Smooth muscle cell of the brain vasculature (primary cell): ENCODE data around the gene TOPBP1.
A peak's percentile ranks its signal among the peaks of the same experiment; 100 is the strongest.
"Not testable (repeated sequence)": the region's sequence is repeated elsewhere in the genome, so short reads cannot be mapped to it uniquely, and the experiment has no call there.

ENCODE experiments used
- DNase-seq: peaks from one replicate; pipeline ENCODE4 v3.0.0-alpha.2; 2012; ENCODE audit warnings: low read depth, low spot score

TOPBP1 gene

DNA sequence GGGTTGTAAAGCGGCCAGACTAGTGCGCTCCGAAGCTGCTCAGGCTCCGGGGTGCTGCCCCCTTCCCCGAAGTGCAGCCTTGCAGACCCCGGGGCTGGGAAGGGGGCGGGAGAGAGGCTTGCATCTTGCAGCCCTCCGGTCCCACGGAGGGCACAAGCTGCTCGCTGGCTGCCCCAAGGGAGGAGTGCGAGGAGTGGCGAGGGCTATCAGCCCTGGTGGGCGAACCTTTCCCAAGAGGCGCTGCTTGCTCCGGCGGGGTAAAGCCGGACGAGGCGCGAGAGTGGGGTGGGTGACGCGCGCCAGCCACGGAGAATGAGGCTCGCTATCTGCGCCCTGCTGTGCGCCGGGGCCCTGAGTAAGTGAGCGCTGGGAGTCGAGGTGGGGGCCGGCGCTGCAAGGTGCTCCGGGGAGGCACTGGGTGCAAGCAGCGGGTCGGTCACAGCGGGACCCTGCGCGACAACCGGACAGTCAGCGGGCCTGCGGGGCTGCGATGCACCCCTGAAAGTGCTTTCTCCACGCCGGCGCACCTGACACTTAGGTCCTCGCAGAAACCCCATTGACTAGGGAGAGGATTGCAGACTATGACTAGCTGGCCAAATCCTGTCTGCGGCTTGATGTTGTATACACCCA is 12.7 kb upstream of the TOPBP1 start:
- DNase-seq = no peak

GRCh38 chr3:133673746-133674145 is 12.0 kb upstream of the TOPBP1 start:
- DNase-seq = no peak

- DNase-seq = no peak
These were observed 10.7 kb upstream of the TOPBP1 start for GRCh38 chr3:133672461-133672860.

DNA sequence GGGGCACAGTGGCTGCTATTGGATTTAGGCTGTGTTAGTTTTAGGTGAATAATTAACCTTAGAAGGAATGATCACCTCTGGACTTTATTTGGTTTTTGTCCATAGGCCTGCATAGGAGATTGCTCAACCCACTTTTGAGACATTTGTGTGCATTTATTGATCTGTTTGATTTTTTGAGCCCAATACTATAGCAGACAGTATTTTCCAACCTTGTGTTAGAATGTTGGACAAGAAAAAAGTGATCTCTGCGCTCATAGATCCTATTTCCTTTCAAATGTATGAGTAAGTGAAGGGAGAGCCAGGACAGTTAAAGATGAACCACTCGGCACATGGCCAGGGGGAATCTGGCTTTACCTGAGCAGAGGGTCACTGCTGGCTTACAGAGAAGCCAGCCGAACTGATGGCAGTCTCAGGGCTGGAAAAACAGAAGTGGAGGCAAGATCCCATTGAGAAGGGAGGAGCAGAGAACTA is 8.8 kb upstream of the TOPBP1 start:
- DNase-seq = no peak

DNA sequence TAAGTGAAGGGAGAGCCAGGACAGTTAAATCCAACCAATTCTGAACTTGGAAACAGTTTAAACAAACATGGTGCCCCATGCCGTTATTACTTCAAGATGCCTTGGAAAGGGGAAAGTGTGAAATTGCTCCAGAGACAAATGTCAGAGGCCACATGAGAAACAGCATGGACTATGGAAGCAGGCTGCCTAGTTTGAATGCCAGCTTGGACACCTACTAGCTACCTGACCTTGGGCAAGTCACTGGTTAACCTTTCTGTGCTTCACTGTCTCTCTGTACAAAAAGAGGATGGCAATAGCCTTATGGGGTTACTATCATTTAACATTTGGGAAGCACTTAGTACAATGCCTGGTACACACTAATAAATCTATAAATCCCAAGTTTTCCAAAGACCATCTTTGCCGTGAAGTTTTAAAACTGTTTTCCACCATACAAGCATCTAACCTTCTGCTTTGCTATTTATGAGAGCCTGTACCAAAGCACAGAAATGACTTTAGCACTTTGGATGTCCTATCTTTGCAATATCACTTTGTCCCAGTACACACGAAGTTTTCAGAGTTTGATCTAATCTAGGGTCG is 8.3 kb upstream of the TOPBP1 start:
- DNase-seq = no peak

GRCh38 chr3:133667118-133667517 is 5.4 kb upstream of the TOPBP1 start:
- no peak for DNase-seq

DNA sequence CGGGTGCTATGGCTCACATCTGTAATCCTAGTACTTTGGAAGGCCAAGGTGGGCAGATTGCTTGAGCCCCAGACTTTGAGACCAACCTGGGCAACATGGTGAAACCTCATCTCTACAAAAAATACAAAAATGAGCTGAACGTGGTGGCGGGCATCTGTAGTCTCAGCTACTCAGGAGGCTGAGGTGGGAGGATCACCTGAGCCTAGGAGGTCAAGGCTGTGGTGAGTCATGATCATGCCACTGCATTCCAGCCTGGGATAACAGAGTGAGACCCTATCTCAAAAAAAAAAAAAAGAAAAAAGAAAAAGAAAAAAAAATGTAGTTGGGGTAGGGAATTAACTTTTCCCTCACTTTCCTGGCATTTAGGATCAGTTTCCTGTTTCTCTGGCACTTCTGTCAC is 3.4 kb upstream of the TOPBP1 start:
- DNase-seq = not testable (repeated sequence)

GRCh38 chr3:133663569-133664313 is 2.0 kb upstream of the TOPBP1 start:
- peak; percentile 24 for DNase-seq

DNA sequence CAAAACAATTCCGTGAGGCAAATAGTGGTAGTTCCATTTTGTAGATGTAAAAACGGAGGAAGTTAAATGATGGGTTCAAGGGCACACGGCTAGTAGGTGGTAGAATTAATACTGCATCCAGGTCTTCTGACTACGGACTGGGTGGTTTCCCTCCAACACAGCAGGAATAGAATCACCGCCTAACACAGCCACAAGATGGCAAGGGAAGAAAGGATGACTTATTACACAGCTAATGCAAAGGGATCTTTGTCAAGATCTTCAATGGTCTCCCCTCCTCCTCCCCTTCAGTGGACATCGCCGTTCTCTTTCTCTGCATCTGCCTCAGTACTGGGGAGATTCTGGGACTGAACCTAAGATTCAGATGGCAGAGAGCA is 524 bp upstream of the TOPBP1 start:
- no peak for DNase-seq

- DNase-seq = no peak
These were observed 1.9 kb downstream of the TOPBP1 start for GRCh38 chr3:133659806-133660205.

DNA sequence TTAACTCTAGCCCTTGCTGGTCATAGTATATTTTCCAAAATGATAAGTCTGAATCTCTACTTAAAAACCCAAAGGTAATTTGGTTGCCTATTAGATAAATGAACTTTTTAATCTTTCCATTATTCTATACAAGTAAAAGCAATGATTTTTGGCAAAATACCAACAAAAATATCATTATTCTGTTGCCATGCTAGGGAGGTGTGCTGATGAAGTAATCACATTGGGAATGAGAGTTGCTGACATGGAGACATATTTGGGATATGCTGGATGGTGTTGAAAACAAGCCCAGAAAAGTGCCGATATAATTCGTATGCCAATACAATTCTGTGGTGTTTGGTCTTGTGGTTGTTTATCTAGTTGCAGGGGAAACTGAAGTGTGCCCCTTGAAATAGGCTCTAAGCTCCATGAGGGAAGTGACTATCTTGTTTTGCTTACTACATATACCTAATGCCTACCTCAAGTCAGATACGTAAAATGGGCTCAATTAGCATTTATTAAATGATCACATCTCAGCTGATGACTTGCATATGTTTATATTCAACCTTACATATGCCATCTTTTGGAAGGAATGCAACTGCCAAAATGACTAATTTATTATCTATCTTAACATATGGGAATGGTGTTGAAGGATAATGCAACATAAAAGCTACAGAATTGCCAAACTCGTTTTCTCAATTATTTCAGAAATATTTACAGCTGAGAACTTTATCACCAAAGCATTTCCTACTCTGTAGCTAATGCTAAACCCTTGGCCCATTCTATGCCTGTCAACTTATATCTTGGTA is 5.8 kb downstream of the TOPBP1 start:
- no peak for DNase-seq

DNA sequence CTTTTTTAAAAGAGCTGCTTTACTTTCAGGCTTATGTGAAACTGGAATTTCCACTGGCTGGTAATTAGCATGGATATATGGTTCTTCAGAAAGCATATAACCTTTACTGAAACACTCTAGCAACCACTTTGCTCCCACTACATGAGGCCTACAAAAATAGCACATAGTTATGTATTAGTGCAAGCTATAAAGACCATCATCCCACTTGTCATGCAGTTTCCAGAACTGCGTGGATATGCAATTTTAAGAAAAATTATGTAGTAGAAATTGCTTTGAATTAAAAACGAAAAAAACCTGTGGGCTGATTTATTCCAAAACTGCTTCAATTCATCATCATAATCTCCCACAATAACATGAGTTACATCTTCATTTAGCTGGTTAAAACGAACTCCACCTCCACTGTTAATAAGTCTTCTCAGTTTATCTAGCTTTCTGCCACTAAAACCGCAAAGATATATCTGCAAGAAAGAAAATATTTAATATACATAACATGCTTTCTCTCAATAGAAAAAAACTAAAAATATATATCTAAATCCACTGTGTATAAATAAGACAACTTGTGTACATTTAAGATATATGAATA is 12.2 kb downstream of the TOPBP1 start:
- DNase-seq = no peak

GRCh38 chr3:133644768-133645167 is 17.0 kb downstream of the TOPBP1 start:
- DNase-seq = peak; percentile 55

GRCh38 chr3:133643611-133644010 is 18.1 kb downstream of the TOPBP1 start:
- no peak for DNase-seq

GRCh38 chr3:133641254-133641653 is 20.5 kb downstream of the TOPBP1 start:
- no peak for DNase-seq

DNA sequence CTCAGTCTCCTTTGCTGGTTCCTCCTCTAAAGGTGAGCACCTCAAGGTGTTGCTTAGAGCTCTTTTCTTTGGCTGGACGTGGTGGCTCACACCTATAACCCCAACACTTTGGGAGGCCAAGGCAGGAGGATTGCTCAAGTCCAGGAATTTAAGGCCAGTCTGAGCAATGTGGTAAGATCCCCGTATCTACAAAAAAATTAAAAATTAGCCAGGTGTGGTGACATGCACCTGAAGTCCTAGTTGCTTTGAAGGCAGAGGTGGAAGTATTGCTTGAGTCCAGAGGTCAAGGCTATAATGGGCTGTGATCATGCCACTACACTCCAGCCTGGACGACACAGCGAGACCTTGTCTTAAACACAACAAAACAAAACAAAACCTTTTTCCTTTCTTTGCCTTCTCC is 28.3 kb downstream of the TOPBP1 start:
- no peak for DNase-seq

DNA sequence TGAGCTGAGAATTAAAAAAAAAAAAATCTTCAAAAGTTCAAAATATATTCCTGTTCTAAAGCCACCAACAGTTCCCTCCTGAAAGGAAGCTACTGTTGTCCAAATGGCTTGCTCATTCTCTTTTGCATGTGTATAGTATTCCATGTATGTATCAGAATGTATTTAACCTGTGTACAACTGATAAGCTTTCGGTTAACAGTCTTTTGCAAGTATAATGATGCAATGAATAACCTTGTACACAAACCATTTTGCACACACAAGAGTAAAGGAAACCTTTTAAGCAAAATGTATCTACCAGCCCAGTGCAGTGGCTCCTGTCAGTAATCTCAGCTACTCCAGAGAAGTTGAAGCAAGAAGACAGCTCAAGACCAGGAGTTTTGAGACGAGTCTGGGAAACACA is 32.6 kb downstream of the TOPBP1 start:
- no peak for DNase-seq

DNA sequence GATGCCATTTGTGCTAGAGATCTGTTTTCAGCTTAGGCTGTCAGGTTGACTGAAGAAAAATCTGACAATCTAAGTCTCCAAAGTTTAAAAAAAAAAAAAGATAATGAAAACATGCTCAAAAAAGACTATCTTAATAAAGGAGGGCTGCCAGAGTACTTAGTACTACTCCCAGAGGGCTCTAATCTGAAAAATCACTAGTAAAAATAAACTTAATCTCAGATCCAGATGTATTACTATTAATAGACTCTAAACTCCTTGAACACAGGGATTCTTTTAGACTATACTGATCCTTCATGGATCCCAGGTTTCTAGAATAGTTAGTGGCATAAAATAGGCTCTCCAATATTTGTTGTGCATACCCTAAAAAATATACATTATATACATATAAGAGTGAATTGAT is 34.0 kb downstream of the TOPBP1 start:
- DNase-seq = no peak

GRCh38 chr3:133620066-133620784 is 41.5 kb downstream of the TOPBP1 start:
- no peak for DNase-seq

DNA sequence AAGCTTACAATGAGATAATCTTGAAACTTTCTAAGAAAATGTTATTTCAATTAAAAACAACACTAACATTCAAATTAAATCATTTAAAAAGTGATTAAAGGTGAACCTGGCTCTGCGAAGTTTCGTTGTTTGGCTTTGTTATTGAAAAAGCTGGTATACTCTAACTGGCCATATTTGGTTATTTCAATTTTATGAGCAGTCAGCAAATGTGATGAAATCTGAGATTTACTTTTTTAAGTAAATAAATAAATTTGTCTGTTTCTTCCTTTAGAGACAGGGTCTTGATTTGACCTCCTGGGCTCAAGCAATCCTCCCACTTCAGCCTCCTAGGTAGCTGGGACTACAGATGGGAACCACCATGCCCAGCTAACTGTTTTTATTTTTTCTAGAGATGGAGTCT is 50.2 kb downstream of the TOPBP1 start:
- DNase-seq = no peak

DNA sequence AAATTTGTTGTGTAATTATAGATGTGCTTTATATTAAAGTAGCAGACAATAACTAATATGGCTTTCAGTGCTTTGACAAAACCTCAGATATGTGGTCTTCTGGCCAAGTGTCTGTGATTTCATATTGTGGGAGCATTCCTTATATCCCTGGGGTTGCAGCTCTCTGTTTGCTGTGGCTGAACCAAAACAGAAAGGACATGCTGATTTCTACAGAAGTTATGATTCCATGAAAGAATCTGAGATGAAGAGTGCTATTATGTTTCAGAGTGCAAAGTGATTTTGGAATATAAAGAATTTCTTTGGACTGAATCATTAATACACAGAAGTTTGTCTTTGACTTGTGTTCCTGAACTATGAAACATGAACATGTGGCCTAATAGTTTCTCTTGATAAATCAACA is 51.7 kb downstream of the TOPBP1 start:
- DNase-seq = no peak
